NCI-H526 (cell line): ENCODE data around the gene HOXC9.
A peak's percentile ranks its signal among the peaks of the same experiment; 100 is the strongest.

Source experiments
- DNase-seq, 2 experiments: peaks; one replicate each; lab custom pipeline; 2025; lab: John Stamatoyannopoulos, UW

Gene HOXC9

DNA sequence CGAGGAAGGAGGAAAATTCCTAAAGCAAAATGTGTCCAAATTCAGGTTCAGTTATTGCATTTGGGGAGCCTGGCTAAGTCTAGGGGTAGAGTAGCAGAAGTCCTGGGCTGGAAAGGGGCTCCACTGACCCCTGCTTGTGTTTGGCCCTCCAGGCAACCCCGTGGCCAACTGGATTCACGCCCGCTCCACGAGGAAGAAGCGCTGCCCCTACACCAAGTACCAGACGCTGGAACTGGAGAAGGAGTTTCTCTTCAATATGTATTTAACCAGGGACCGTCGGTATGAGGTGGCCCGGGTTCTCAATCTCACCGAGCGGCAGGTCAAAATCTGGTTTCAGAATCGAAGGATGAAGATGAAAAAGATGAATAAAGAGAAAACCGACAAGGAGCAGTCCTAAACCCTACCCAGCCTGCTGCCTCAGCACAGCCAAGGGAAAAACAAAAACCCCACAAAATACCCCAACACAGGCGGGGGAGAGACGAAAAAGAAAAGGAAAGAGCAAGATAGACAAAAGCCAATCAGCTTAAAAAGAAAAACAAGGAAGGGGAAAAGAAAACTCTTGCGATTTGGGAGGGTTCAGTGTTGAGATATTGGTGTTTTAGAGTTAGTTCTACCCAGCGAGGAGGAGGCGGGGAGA lies 2.4 kb downstream of the HOXC9 start:
- DNase-seq: no peak

DNA sequence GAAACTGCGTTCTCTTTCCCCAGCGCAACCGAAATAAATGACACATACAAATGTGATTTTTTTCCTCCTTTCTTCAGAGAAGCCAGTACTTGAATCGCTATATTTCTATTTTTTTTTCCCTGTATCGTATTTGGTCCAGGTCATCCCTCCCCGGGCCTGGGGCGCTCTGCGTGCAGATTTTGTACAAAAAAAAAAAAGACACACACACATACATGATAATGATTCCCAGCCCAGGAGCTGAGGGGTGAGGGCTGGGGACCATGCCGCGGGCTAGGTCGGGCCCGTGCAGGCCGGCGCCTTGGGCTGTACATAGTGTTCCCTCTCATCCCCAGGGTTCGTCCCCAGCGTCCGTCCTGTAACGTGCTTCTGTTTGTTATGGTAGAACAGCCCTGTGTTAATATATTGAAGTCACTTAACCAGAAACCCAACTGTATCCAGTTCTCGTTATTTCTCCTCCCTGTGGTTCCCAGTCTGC lies 3.0 kb downstream of the HOXC9 start:
- no peak for DNase-seq

DNA sequence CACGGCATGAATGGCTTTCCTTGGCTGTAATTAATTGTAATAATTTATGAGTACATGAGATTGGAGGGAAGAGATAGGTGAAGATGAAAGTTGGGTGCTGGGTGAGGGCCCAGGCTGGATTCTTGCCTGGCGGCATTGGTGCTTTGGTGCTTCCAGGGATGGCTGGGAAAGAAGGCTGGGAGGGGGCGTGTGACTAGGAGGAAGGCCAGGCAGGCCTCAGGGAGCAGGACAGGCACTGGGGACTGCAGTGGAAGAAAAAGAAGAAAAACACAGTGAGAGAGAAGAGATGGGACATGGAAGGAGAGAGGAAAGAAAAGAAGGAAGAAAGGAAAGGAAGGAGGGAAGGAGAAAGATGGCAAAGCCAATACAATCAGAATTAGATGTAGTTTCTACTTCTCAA lies 3.7 kb downstream of the HOXC9 start:
- DNase-seq: no peak

DNA sequence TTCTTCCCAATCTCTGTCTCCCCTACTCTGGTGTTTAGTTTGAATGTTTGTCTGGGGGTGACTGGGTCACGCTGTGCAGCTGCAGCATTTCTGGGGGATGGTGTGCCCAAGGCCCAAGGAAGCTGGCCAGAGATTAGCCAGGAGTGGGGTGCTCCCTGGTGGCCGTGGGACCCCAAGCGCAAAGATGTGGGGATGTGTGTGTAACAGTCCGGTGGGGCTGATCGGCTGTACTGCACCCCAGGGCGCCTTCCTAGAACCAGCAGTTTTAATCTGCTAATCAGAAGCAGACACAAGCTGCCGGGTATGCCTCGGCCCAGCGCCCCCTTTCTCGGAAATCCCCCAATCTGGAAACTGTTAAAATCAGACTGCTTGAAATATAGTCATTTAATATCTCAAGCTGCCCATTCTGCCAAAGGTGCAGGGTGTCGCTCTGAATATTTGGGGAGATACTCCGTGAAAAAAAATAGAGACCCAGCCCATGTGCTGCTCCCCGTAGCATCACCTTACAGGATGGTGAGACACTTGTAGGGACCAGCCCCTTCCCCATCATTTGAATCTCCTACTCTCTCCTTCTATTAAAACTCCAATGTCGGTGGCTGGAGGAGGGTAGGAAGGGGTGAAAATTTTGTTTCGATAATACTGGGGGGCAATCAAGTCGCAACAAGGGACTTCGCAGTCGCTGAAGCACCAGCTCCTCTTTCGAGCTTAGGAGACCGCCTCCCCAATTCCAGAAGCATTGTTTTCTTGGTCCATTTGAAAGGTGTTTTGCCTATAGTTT lies 4.3 kb downstream of the HOXC9 start:
- no peak for DNase-seq

DNA sequence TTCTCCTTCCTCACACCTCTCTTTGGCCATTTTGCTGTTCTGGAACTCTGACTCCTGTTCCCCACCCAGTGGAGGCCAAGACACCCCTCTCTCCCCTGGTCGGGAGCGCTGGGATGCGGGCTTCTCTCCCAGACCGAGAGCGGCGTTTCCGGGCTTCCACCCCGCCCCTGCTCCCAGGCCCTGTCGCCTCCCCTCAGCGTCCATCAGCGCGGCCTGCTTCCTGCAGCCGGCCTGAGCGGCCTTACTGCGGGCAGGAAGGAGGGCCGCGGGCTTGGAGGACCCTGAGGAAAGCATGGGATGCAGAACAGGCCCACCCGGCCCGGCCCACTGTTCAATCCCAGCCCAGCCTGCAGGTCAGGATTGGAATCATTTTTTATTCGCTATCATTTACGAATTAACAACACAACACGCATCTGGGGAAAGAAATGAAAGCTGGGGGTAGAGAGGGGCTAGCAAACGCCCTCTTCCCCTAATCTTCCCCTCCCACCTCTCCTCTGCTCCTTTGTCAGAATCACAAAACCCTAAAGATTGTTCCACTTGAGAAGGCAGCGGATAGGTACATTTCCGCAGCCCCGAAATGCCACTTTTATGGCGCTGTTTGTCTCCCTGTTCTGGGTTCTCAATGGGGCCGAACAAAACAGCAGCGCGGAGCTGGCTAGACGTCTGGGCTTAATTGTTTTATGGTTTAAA lies 5.0 kb downstream of the HOXC9 start:
- DNase-seq: no peak

DNA sequence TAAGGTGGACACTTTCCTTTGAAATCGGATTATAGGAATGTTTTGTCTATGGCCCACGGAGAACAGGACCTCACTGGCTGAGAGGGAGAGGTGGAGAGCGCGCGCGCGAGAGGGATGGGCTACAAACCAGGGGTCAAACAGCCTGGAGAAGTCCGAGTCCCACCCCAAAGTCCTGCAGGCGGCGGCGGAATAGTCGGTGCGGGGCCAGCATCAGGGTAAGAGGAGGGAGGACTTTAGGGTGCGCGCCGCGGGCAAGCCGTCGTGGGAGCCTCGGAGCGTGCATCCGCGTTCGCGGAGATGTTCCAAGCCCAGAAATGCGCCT lies 5.5 kb downstream of the HOXC9 start:
- no peak for DNase-seq

DNA sequence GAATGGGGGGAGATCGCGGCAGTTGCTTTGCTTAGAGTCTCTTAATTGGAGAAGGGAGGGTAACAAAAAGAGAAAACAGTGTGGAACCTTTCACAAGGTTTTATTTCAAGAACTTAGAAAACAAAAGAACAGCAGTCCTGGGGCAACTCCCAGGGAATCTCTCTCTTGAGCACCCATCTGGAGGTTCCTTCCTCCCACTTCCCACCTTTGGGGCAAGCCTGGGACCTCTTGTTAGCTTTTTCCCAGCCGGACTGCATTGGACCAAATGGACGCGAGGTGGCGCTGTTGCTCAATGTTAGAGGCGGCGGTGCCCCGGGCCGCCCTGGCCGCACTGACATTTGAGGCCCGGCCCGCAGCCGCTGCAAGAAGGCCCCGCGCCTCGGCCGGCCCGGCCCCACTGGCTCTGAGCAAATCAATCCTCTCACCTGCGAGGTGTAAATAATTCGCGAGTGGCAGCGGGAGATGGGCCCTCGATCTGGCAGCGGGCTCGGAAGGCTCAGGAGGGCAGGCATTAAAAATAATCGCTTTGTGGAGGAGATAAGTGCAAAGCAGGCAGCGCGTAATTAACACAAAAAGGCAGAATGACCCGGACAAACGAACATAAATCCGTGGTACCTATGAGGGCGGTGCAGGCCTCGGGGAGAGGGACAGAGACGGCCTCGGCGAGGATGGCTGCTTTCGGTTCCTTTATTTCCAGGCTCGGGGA lies 6.0 kb downstream of the HOXC9 start:
- peak; percentile 92 to 97 for DNase-seq

DNA sequence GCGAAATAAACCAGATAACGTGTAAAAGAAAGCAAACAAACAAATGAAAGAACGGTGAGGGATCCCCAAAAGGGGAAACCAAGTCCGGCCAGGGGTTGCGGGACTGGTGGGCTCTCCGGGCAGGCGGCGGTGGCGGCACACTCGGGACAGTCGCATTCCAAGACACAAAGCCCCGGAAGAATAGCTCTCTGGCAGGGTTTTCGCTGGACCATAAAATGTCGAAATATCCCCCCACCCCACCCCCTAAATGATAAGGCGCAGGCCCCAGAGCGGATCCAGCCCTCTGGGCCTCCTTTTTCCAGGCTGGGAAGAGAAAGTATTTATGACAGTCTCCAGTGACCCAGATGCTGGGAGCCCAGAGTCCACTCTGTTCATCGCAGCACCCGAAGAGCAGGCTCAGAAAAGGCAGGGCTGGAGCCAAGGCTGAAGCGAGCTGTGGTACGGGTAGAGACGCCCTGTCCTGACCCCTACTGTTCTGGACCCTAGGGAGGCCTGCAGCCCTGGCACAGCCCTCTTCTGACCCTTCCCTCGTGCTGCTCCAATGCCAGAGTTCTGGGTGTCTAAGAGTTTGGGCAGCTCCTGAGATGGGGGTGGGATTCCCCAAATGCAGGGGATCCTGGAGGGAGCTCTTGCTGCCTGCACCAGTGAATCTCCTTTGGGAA lies 6.7 kb downstream of the HOXC9 start:
- no peak for DNase-seq

DNA sequence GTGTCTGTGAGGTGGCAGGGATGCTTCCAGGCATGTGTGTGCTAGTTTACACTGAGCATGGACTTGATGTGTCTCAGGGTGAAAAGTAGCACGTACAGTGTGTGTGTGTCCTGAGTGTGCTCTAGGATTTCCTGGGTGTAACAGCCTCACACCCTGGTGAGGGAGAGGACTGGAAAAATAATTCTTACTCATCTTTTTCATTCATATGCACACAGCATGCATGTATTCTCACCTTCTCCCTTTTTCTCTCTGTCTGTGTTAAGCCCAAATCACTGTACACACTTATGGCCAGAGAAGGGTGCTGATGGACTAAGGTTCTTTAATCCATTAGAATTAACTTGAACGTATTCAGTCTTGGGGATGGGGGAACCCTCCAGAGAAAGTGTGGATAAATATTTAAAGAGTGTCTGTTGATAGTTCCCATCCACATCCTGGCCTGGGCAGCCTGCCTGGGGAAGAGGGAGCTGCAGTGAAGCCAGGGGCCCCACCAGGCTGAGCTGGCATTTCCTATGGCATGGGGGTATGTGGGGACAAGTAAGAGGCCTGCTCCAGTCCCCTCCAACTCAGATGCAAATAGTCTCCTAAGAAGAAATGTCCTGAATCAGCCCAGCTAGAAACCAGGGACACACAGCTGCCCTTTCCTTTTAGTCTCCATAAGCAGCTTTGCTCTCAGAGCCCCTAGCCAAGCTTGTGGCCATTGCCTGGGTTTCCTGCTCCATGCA lies 7.7 kb downstream of the HOXC9 start:
- DNase-seq: no peak

DNA sequence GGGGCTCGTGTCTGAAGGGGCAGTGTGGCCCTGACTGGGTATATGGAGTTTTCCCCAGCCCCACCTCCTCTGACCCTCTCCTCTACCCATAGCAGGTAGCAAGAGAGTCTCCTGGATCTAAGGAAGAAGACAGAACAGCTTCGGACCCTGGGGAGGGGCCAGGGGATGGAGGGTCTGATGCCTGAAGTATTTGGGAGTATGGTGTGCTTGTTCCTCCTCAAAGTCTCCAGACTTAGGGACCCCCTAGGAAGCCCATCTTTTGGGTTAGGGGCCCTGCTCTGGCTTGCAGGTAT lies 8.2 kb downstream of the HOXC9 start:
- no peak for DNase-seq

DNA sequence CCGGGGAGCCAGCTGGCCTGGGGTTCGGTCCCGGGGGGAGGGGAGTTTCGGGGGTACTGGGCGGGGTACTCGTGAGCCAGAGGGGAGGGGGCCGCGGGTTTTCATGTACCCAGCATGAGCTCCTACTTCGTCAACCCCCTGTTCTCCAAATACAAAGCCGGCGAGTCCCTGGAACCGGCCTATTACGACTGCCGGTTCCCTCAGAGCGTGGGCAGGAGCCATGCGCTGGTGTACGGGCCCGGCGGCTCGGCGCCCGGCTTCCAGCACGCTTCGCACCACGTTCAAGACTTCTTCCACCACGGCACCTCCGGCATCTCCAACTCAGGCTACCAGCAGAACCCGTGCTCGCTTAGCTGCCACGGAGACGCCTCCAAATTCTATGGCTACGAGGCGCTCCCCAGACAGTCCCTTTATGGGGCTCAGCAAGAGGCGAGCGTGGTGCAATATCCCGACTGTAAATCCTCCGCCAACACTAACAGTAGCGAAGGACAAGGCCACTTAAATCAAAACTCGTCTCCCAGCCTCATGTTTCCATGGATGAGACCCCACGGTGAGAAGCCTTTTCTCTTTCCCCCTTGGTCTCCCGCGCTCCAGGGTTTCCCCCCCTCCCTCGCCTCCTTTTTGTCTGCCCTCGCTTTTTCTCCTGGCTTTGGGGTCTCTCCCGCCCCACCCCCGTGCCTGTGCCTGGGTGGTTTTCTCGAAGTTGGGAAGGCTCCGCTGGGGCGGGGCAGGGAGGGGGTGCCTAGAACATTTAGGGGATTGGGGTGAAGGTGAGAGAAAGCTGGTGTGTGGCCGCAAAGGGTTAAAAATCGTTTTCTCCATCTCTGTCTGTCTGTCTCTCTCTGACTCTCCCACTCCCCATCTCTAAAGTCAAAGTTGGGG lies 9.5 kb downstream of the HOXC9 start:
- no peak for DNase-seq

DNA sequence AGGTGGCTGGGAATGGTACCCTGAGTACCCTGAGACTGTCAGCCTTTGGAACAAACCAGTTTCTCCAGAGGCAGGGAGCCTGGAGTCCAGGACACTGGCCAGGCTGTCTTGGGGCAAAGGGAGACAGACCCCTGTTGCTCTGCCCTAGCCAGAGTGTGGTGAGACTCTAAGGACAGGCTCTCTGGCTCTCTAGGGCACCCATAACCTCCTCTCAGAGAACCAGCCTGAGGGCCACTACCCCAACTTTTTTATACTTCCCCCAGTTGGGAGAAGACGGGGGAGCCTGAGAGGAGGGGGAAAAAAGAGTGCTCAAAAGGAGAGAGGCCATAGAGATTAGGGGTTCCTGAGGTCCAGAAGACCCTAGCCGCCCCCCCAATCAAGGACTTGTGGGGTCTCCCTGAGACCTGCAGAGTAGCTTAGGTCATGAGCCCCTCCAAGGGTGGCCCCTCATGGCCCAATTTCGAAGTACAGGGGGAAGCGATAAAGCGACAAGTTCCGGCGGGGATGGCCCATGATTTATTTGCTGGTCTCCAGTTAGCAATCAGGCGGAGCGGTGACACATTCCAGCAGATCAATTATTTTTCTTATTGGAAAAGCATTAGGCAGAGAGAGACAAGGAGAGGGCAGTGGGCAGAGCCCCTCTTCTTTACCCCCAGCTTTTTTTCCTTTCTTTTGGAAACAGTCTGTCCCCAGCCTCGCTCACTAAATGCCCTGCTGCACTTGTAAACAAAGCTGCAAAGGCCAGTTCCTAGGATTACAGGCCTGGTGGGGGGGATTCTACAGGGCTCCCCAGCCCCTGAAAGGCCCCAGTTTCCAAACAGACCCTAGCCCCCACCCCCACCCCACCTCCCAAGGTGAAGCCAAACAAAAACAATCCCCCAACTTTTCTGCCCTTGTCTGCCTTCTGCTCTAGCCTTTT lies 10.4 kb downstream of the HOXC9 start:
- DNase-seq: no peak

DNA sequence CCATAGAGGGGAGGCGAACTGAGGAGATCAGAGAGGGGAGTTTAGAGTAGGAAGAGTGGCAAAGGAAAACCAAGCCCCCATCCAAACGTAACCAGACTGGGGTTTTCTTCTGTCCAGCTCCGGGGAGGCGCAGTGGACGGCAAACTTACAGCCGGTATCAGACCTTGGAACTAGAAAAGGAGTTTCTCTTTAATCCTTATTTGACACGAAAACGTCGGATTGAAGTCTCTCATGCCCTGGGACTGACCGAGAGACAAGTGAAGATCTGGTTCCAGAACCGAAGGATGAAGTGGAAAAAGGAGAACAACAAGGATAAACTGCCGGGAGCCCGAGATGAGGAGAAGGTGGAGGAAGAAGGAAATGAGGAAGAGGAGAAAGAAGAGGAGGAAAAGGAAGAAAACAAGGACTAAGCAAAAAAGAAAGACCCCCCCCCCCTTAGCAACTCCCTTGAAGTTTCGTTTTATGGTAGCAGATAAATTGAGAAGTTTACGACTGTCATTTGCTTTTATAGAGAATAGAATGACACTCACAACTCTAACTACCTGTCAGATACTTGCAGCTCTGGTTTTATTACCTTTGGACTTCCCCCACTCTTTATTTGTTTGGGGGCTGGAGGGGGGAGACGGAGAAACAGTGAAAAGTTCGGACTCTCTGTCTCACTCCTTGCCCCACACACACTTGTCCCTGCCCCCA lies 11.2 kb downstream of the HOXC9 start:
- DNase-seq: no peak

DNA sequence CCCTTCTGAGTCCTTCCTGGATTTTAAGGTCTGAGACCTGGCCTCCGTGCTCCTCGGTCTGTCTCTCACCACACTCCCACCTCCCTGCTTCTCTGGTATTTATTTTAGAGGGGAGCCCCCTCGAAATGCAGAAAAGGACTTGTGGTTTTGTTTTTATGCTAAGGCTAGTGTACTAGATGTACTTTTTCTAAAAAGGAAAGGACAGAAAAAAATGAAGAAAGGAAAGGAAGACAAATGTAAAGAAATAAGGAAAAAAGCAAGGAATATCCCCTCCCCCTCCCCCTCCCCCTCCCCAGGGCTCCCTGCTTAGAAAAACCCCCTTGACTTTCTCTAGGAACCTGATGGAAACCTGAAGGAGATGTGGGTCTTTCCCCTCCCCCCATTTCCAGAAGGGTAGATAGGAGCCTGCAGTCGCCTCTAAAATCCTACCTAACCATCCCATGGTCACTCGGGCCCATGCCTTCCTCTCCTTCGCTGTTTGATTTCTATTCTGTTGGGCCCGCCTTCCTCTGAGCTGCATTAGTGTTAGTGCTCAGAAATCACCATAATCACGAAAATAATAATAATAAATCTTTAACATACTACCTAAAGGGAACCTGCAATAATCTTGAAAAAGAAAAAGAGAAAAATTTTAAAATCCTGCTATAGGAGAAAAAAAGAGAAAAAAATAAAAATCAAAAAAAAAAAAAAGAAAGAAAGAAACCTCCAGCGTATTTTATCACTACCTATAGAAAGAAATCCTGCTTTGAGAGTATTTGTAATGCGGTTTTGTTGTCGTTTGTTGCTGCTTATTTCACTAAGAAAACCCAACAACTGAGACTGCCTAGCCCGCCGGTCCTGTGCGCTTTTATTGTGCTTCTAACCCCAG lies 11.9 kb downstream of the HOXC9 start:
- no peak for DNase-seq

DNA sequence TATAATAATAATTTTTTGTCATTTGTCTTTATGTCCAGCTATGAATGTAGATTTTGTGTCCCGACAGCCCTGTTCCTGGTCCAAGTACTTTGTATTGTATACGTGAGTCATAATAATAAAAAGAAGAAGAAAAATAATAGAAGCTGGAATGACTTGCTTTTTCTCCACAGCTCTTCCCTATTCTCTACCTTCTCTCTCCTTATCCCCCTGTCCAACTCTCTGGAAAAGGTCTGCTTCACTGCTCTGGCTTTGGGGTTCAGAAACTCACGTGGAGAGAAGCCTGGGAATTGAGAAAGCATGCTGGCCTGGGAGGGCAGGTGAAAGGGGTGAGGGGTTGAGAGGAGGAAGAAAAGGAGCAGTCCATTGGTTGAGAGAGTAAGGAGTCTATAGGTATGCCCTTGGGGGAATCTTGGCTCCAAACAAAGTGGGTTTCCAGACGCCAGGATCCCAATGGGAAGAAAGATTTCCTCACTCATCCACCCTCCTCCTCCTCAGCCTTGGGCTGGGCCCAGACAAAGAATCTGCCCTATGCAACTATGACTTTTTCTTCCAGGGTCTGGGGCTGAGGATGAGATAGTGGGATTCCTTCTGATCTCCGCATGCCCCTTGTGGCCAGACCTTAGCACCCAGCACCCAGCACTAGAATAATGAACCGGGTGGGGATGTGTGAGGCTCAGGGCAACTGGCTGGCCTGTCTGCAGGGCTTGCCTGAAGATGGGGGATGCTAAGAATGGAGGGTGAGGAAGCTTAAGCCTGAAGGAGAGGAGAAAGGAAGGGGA lies 12.9 kb downstream of the HOXC9 start:
- DNase-seq: no peak

DNA sequence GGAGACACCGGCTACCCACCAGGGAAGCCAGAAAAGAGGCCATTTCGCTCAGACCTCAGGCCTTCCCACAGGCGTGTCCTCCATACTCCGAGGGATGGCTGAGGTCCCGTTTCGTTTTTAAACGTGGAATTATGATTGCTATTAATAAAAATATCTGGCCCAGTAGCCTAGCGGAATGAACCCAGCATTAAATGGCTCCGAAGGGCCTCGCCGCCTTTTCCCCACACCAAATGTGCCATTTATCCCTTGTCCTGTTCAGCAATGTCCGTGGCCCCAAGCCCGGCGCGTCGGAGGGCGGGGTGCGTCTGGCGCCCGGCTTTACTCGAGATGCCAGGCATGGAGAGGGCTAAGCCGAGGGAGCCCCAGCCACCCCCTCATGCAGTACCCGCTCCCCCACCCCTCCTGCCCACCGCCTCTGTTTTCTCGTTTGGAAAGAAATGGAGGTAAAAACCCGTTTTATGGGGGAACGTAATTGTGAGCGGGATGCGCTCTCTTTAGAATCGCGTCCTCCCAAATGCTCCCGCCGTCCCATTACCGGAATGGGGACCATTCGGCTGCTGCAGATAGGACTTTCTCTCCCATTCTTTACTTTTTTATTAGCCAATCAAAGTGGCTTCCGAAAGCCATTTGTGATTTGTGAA lies 14.5 kb downstream of the HOXC9 start:
- no peak for DNase-seq
